Astrocyte (in vitro differentiated cells and primary cell): ENCODE measurements around the gene RANBP1. TPM values are rescaled to one million over a fixed set of nuclear protein-coding genes. Genes with fewer than 3 reads are reported as not detected.
A peak's percentile ranks its signal among the peaks of the same experiment; 100 is the strongest.

Source experiments
- DNase-seq: peaks from one replicate; pipeline ENCODE4 v3.0.0-alpha.2; 2010; ENCODE audit warnings: low read depth
- FAIRE-seq: peaks from 2 replicates; lab custom pipeline; 2011; peaks lifted over from hg19 to GRCh38; lab: Jason Lieb, UNC
- H2AFZ ChIP-seq: 2 replicates; pipeline ENCODE4 v1.6.0; 2012; ENCODE audit warnings: low read depth, low read length, inconsistent platforms
- H3K27ac ChIP-seq: 2 replicates; pipeline ENCODE4 v1.5.1; 2011; ENCODE audit warnings: low read depth, low read length, inconsistent platforms
- H3K27me3 ChIP-seq: 2 replicates; pipeline ENCODE4 v1.6.0; 2011; ENCODE audit warnings: low read length, inconsistent platforms; ENCODE audit not compliant: insufficient read depth
- H3K36me3 ChIP-seq: 2 replicates; pipeline ENCODE4 v1.5.1; 2011; ENCODE audit warnings: low read length, inconsistent platforms; ENCODE audit not compliant: insufficient read depth
- H3K4me1 ChIP-seq: 2 replicates; pipeline ENCODE4 v1.5.1; 2011; ENCODE audit warnings: low read length, inconsistent platforms; ENCODE audit not compliant: insufficient read depth
- H3K4me2 ChIP-seq: 2 replicates; pipeline ENCODE4 v1.6.0; 2012; ENCODE audit warnings: low read length, inconsistent platforms
- H3K4me3 ChIP-seq: 2 replicates; pipeline ENCODE4 v1.5.1; 2011; ENCODE audit warnings: low read depth, mild to moderate bottlenecking, low read length, inconsistent platforms; ENCODE audit not compliant: insufficient read depth
- H3K79me2 ChIP-seq: 2 replicates; pipeline ENCODE4 v1.6.0; 2012; ENCODE audit warnings: mild to moderate bottlenecking, low read length, inconsistent platforms; ENCODE audit not compliant: insufficient read depth
- H3K9ac ChIP-seq: 2 replicates; pipeline ENCODE4 v1.6.0; 2012; ENCODE audit warnings: mild to moderate bottlenecking, low read length, inconsistent platforms
- H3K9me3 ChIP-seq: 2 replicates; pipeline ENCODE4 v1.5.1; 2012; ENCODE audit warnings: low read depth, mild to moderate bottlenecking, low read length, inconsistent platforms; ENCODE audit not compliant: insufficient read depth
- H4K20me1 ChIP-seq: 2 replicates; pipeline ENCODE4 v1.6.0; 2012; ENCODE audit warnings: low read length, inconsistent platforms; ENCODE audit not compliant: insufficient read depth
- H3K27ac Mint-ChIP-seq: one replicate; pipeline ENCODE4 v1.8.0; 2021; ENCODE audit warnings: mild to moderate bottlenecking, mixed read lengths; ENCODE audit not compliant: unreplicated experiment
- H3K27me3 Mint-ChIP-seq: one replicate; pipeline ENCODE4 v1.8.0; 2021; ENCODE audit warnings: low read depth, mixed read lengths; ENCODE audit not compliant: unreplicated experiment
- H3K36me3 Mint-ChIP-seq: one replicate; pipeline ENCODE4 v1.8.0; 2021; ENCODE audit warnings: low read depth, mixed read lengths; ENCODE audit not compliant: unreplicated experiment
- H3K4me1 Mint-ChIP-seq: one replicate; pipeline ENCODE4 v1.8.0; 2021; ENCODE audit warnings: low read depth, mixed read lengths; ENCODE audit not compliant: unreplicated experiment
- H3K4me3 Mint-ChIP-seq: one replicate; pipeline ENCODE4 v1.8.0; 2021; ENCODE audit warnings: mild to moderate bottlenecking, moderate library complexity, mixed read lengths; ENCODE audit not compliant: unreplicated experiment
- H3K9me3 Mint-ChIP-seq: one replicate; pipeline ENCODE4 v1.8.0; 2021; ENCODE audit warnings: mild to moderate bottlenecking, mixed read lengths; ENCODE audit not compliant: unreplicated experiment
- EZH2 ChIP-seq: IDR thresholded peaks from 2 replicates; pipeline ENCODE4 v1.6.1; 2012; ENCODE audit warnings: mild to moderate bottlenecking, low read length, inconsistent platforms; ENCODE audit not compliant: insufficient read depth
- total RNA-seq: library from RNA; stranded (reverse); gene quantifications from 2 replicates; pipeline ENCODE4 v1.2.1, GENCODE V29; 2021
- TF ChIP-seq, protein P1 (sequence below): IDR thresholded peaks from 2 replicates; pipeline ENCODE4 v1.5.1; 2011; ENCODE audit warnings: low read depth, mild to moderate bottlenecking, inconsistent platforms, low read length, moderate library complexity; ENCODE audit not compliant: insufficient read depth

RANBP1 gene
- total RNA-seq, 1 donor from 2014 or later: 164 TPM

DNA sequence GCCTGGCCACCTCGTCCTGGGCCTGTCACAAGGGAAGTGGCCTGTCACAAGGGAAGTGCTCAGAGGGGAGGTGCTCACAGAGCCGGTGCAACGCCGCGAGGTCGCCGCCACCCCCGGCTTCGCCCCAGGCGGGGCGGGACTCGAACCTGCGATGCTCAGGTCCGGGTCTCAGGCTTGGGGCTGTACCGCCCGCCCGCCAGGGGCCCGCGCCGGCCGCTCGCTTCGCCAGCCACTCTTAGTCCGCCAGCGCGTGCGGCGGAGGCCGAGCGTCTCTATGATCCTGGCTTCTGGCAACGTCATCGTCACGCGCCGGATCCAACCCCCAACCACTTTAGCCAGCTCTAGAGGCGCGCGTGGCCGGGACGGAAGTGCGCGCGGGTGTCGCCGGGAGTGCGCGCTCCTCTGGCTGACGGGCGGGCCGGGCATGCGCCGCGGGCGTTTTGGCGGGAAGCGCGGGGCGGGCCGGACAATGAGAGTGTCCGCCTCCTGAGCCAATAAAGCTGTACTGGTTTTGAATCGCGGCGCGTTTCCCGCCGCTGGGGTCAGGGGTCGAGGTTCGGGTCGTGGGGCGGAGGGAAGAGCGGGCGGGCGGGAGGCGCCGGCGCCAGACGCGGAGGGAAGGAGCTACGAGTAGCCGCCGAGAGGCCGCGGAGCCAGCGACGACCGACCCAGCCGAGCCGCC is 1.2 kb downstream of the RANBP1 start, which contains the start of gene TRMT2A:
Gene TRMT2A (minus strand): TSS at position 276 of the 682 bp plus-strand sequence. CDS start 320 bp downstream, outside the sequence.
- FAIRE-seq: no peak
- TF ChIP-seq, protein P1, sequence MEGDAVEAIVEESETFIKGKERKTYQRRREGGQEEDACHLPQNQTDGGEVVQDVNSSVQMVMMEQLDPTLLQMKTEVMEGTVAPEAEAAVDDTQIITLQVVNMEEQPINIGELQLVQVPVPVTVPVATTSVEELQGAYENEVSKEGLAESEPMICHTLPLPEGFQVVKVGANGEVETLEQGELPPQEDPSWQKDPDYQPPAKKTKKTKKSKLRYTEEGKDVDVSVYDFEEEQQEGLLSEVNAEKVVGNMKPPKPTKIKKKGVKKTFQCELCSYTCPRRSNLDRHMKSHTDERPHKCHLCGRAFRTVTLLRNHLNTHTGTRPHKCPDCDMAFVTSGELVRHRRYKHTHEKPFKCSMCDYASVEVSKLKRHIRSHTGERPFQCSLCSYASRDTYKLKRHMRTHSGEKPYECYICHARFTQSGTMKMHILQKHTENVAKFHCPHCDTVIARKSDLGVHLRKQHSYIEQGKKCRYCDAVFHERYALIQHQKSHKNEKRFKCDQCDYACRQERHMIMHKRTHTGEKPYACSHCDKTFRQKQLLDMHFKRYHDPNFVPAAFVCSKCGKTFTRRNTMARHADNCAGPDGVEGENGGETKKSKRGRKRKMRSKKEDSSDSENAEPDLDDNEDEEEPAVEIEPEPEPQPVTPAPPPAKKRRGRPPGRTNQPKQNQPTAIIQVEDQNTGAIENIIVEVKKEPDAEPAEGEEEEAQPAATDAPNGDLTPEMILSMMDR: no peak
- TF ChIP-seq EZH2: no peak

DNA sequence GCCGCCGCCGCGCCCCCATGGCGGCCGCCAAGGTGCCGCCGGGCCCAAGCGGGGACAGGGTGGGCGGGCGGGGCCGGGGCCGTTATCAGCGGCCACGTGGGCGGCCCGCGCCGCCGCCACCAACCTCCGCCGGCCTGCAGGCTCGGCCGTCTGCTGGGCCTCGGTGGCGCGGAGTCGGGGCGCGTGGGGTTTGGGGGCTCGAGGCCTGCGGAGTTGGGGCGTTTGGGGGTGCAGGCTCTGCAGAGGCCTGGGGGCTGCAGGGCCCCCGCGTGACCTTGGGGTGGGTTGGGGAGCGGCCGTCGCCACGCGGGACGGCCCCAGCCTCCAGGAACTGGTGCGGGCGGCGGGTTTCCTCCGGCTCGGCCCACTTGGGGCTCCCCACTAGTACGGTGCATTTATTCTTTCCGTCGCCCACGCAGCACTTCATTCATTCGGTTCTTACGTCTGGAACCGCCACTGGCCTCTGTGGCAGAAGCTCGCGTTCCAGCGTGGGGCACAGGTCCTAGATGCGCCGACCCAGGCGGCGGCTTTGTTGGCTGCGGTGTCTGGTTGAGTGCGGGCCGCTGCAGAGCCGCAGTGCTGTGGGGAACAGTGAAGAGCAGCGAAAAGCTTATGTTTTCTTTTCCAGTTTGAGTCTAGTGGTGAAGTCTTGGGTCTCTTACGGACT is 1.9 kb downstream of the RANBP1 start:
- H3K4me1 ChIP-seq: peaks cover 17% of the 10 kb centered on the region
- Mint-ChIP-seq H3K9me3 (no peaks in the 10 kb centered on the region), H3K27ac (peak overlapping the region; percentile 89), H3K4me3 (peak overlapping the region; percentile 93), H3K4me1 (peaks cover 3% of the 10 kb centered on the region), H3K36me3 (peaks cover 12% of the 10 kb centered on the region), H3K27me3 (no peaks in the 10 kb centered on the region)
- peak overlapping the region; percentile 96 for H3K9ac ChIP-seq
- H3K4me3 ChIP-seq: peak overlapping the region; percentile 73
- H3K36me3 ChIP-seq: peaks cover 12% of the 10 kb centered on the region
- H4K20me1 ChIP-seq: peaks cover 38% of the 10 kb centered on the region
- peak; percentile 22 for DNase-seq
- no peaks in the 10 kb centered on the region for H3K9me3 ChIP-seq
- H3K79me2 ChIP-seq: peaks cover 84% of the 10 kb centered on the region
- H3K27ac ChIP-seq: peak overlapping the region; percentile 66
- H3K4me2 ChIP-seq: peak overlapping the region; percentile 85
- H2AFZ ChIP-seq: peak overlapping the region; percentile 20
- TF ChIP-seq, protein P1: no peak
- TF ChIP-seq EZH2: no peak
- no peaks in the 10 kb centered on the region for H3K27me3 ChIP-seq
- no peak for FAIRE-seq

More for the DNA sequence above, 1.2 kb downstream of the RANBP1 start, which contains the start of gene TRMT2A:
- H3K9me3 ChIP-seq: no peaks in the 10 kb centered on the region
- H3K4me1 ChIP-seq: peaks cover 17% of the 10 kb centered on the region
- Mint-ChIP-seq H3K36me3 (peaks cover 10% of the 10 kb centered on the region), H3K27me3 (no peaks in the 10 kb centered on the region), H3K9me3 (no peaks in the 10 kb centered on the region), H3K27ac (peak within 1 kb of the TSS; percentile 89), H3K4me1 (peaks cover 3% of the 10 kb centered on the region), H3K4me3 (peak within 1 kb of the TSS; percentile 93)
- peaks cover 15% of the 10 kb centered on the region for H3K36me3 ChIP-seq
- H3K27me3 ChIP-seq: no peaks in the 10 kb centered on the region
- H3K79me2 ChIP-seq: peaks cover 79% of the 10 kb centered on the region
- peak; percentile 95 for DNase-seq
- H3K4me3 ChIP-seq: peak within 1 kb of the TSS; percentile 73
- peak within 1 kb of the TSS; percentile 85 for H3K4me2 ChIP-seq
- H3K27ac ChIP-seq: peak within 1 kb of the TSS; percentile 82
- peak within 1 kb of the TSS; percentile 77 for H2AFZ ChIP-seq
- peaks cover 38% of the 10 kb centered on the region for H4K20me1 ChIP-seq
- H3K9ac ChIP-seq: peak within 1 kb of the TSS; percentile 96
